ENCODE measurements around the gene PLVAP.

Gene PLVAP, protein sequence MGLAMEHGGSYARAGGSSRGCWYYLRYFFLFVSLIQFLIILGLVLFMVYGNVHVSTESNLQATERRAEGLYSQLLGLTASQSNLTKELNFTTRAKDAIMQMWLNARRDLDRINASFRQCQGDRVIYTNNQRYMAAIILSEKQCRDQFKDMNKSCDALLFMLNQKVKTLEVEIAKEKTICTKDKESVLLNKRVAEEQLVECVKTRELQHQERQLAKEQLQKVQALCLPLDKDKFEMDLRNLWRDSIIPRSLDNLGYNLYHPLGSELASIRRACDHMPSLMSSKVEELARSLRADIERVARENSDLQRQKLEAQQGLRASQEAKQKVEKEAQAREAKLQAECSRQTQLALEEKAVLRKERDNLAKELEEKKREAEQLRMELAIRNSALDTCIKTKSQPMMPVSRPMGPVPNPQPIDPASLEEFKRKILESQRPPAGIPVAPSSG

DNA sequence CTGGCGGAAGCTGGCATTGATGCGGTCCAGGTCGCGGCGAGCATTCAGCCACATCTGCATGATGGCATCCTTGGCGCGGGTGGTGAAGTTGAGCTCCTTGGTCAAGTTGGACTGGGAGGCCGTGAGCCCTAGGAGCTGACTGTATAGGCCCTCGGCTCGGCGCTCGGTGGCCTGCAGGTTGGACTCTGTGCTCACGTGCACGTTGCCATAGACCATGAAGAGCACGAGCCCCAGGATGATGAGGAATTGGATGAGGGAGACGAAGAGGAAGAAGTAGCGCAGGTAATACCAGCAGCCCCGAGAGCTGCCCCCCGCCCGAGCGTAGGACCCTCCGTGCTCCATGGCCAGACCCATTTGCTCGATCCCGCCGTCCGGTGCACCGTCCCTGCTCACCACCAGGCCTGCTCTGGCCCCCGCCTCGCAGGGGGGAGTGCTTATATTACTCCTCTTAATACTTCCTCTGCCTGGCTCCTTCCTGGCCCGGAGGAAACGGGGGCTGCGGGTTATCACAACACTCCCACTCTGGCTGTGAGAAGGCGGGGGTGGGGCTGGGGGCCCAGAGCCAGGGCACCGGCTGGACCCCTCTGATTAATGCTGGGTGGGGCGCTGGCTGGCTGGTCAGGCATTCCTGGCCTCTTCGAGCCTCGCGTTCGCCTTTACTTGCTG lies at the start of gene PLVAP:
Gene PLVAP, minus strand, starts transcription at position 408 of the 666 bp plus-strand sequence. Its CDS starts 54 bp downstream, at position 354.
- Mint-ChIP-seq H3K27ac (no peak within 1 kb of the TSS), H3K27me3 (peaks cover 61% of the 10 kb centered on the region), H3K4me1 (peaks cover 4% of the 10 kb centered on the region), H3K4me3 (no peak within 1 kb of the TSS), H3K9me3 (peaks cover 7% of the 10 kb centered on the region), H3K36me3 (peaks cover 4% of the 10 kb centered on the region)
- CTCF ChIA-PET = interaction anchor here (1.3 to 1.5 kb wide), 2 partner anchors 9 to 11 kb away, joined by 3 to 4 read pairs; no protein-coding TSS in a partner anchor
- no peak for DNase-seq

DNA sequence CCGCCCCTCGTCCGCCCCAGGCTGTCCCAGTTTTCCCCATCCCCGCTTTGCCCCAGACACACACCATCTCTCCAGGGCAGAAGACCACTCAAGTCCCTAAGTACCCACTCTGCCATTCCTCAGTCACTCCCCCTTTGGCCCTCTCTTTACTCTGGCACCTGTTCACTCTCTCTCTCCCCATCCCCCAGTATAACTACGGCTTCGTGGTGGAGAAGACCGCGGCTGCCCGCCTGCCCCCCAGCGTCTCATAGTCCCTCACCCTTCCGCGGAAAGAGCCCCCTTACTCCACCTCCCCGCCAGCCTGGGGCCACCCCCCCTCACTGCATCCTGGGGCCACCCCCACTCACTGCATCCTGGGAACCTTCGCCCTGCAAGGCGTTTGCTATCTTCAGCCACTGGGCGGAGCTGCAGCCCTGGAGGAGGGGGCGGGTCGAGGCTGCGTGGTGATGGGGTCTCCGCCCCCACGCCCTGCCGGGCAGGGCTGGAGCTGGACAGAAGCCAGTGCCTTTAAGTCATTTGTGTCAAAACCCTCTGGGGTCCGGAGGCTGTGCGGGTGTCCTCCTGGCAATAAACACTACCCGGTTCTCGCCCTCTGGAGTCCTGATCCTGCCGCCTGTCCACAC lies 47.7 kb upstream of the PLVAP start:
- H3K36me3 Mint-ChIP-seq = peaks cover 12% of the 10 kb centered on the region
- H3K27ac Mint-ChIP-seq = no peak overlapping the region
- no peak overlapping the region for H3K4me3 Mint-ChIP-seq
- no peaks in the 10 kb centered on the region for H3K27me3 Mint-ChIP-seq
- DNase-seq = peak; percentile 60
- H3K9me3 Mint-ChIP-seq = no peaks in the 10 kb centered on the region
- H3K4me1 Mint-ChIP-seq = peaks cover 22% of the 10 kb centered on the region
- CTCF ChIA-PET = interaction anchor here (1.0 to 1.4 kb wide), 2 partner anchors 8 to 21 kb away, joined by 4 read pairs; no protein-coding TSS in a partner anchor

DNA sequence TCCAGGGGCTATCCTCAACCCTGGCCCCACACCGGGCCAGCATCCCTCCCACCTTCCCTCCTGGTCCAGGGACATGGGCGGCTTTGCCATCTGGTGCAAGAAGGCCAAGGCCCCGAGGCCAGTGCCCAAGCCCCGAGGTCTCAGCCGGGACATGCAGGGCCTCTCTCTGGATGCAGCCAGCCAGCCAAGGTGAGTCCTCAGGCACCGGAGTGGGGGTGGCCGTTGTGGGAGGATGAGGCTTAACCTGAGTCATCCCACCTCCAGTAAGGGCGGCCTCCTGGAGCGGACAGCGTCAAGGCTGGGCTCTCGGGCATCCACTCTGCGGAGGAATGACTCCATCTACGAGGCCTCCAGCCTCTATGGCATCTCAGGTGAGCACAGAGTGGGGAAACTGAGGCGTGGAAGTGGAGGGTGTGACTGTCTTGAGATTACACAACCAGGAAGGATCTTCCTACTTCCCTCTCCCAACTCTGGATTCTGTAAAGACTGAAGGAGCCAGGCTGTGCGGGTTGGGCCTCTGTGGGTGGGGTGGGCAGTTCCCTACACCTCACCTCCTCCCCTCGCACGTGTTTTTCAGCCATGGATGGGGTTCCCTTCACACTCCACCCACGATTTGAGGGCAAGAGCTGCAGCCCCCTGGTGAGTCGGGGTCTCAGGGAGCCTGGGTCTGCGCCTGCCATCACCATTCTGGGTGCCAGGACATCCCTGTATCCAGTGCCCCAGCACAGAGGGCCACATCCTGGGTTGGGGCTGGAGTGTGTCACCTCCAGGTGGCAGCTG lies 46.5 kb upstream of the PLVAP start:
- H3K4me1 Mint-ChIP-seq = peaks cover 33% of the 10 kb centered on the region
- H3K9me3 Mint-ChIP-seq = no peaks in the 10 kb centered on the region
- H3K36me3 Mint-ChIP-seq = peaks cover 12% of the 10 kb centered on the region
- no peak for DNase-seq
- CTCF ChIA-PET = no interaction called here
- no peaks in the 10 kb centered on the region for H3K27me3 Mint-ChIP-seq
- H3K27ac Mint-ChIP-seq = no peak overlapping the region
- H3K4me3 Mint-ChIP-seq = no peak overlapping the region

DNA sequence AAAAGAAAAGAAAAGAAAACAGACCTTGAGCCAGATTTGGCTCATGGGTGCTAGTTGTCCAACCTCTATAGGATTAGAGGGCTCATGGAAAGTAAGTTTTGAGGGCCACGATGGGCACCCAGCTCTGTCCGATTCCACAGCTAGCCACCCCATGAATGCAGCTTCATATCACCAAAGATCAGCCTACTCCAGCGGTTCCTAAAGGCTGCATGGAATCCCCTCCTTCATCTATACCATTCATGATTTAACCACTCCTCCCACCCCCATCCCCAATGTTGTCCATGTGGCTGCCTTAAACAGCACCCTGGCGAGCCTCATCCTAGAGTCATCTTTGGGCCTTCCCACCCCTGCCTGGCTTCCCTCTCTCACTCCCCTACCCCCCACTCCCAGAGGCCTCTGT lies 44.8 kb upstream of the PLVAP start:
- Mint-ChIP-seq H3K36me3 (peaks cover 17% of the 10 kb centered on the region), H3K9me3 (no peaks in the 10 kb centered on the region), H3K4me1 (peaks cover 34% of the 10 kb centered on the region), H3K27ac (no peak overlapping the region), H3K4me3 (no peak overlapping the region), H3K27me3 (no peaks in the 10 kb centered on the region)
- DNase-seq = no peak
- CTCF ChIA-PET = interaction anchor here (0.9 kb wide), 1 partner anchor 43 kb away, joined by 3 read pairs; no protein-coding TSS in a partner anchor

DNA sequence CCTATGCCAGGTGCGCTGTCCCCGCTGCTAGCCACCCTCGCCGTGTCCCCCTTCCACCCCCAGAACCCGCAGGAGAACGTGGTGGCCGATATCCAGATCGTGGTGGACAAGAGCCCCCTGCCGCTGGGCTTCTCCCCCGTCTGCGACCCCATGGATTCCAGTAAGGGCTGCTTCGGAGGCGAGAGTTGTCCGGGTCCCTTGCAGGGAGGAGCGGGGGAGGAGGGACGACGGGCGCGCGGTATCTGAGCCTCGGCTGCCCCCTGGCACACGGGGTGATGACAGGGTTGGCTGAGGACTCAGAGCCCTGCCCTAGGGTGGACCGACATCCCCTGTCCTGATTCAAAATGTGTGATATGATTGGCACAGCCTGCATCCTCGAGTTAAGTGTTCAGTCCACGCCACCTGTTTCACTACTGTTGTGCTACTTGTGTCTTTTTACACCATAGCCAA lies 43.4 kb upstream of the PLVAP start:
- peak overlapping the region; percentile 90 for H3K4me3 Mint-ChIP-seq

DNA sequence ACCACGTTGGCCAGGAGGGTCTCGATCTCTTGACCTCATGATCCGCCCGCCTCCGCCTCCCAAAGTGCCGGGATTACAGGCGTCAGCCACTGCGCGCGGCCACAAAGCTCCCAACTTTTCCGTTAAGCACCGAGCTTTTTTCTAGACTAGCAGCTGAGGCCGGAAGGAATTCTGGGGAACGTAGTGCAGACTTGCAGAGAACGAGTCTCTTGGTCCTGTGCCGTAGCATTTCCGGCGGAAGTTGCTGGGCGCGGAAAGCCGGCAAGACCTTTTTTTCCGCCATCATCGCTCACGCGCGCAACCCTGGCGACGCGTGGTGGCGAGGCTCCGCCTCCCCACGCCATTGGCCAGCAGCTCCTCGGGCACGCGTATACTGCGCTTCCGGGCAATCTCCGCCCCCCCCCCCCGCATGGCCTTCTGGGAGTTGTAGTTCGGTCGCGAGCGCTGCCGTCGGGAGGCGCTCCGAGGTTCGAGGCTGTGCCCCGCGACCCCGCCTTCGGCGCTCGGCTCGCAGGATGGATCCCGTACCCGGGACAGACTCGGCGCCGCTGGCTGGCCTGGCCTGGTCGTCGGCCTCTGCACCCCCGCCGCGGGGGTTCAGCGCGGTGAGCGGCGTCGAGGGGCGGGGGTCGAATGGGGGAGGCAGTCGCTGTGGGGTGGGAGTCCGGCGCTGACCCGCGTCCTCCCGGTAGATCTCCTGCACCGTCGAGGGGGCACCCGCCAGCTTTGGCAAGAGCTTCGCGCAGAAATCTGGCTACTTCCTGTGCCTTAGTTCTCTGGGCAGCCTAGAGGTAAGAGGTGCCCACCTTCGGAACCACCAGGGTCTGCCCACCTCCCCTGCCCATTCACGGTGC lies 42.7 kb upstream of the PLVAP start, which contains the start of gene MVB12A:
Gene MVB12A, plus strand, starts transcription at position 427 of the 854 bp plus-strand sequence. Its CDS starts 89 bp downstream, at position 516.
- Mint-ChIP-seq H3K9me3 (no peaks in the 10 kb centered on the region), H3K27me3 (no peaks in the 10 kb centered on the region), H3K36me3 (peaks cover 28% of the 10 kb centered on the region), H3K4me3 (peak within 1 kb of the TSS; percentile 90), H3K4me1 (peaks cover 36% of the 10 kb centered on the region), H3K27ac (peak within 1 kb of the TSS; percentile 91)
- peak; percentile 97 for DNase-seq
- CTCF ChIA-PET = interaction anchor here (0.6 to 1.1 kb wide), 6 partner anchors 11 to 76 kb away, joined by 3 to 4 read pairs (median 4); partner anchors contain the start of gene BST2

More for the DNA sequence above, 43.4 kb upstream of the PLVAP start:
- Mint-ChIP-seq H3K4me1 (peaks cover 36% of the 10 kb centered on the region), H3K36me3 (peaks cover 22% of the 10 kb centered on the region), H3K27me3 (no peaks in the 10 kb centered on the region), H3K9me3 (no peaks in the 10 kb centered on the region), H3K27ac (peak overlapping the region; percentile 85)
- CTCF ChIA-PET = interaction anchor here (1.0 to 1.1 kb wide), 2 partner anchors 10 to 17 kb away, joined by 3 to 4 read pairs; no protein-coding TSS in a partner anchor
- peak; percentile 47 for DNase-seq

DNA sequence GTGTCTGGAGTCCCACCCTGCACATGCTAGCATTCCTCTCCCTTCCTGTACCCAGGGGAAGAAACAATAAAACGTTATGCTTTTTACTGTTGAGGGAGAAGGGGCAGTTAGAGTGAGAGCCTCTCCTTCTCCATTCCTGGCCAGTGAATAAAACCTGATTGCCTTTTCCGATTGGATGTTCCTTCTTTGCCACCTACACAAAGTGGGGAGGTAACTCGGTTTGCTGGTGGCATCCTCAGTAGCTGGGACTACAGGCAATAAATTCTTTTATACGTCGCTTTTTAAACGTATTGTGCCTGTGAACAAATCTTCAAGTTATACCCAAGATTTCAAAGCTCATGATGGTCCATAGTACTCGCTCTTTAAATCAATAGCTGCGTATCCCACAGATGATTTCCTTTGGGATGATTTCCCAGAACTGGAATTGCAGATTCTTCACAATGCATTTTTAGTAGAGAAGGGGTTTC lies 42.0 kb upstream of the PLVAP start:
- no peaks in the 10 kb centered on the region for H3K9me3 Mint-ChIP-seq
- peaks cover 30% of the 10 kb centered on the region for H3K36me3 Mint-ChIP-seq
- H3K27ac Mint-ChIP-seq = peak overlapping the region; percentile 91
- DNase-seq = no peak
- H3K27me3 Mint-ChIP-seq = no peaks in the 10 kb centered on the region
- peak overlapping the region; percentile 90 for H3K4me3 Mint-ChIP-seq
- CTCF ChIA-PET = interaction anchor here (0.9 to 1.1 kb wide), 5 partner anchors 11 to 77 kb away, joined by 3 to 4 read pairs (median 4); partner anchors contain the start of gene BST2
- H3K4me1 Mint-ChIP-seq = peaks cover 30% of the 10 kb centered on the region

DNA sequence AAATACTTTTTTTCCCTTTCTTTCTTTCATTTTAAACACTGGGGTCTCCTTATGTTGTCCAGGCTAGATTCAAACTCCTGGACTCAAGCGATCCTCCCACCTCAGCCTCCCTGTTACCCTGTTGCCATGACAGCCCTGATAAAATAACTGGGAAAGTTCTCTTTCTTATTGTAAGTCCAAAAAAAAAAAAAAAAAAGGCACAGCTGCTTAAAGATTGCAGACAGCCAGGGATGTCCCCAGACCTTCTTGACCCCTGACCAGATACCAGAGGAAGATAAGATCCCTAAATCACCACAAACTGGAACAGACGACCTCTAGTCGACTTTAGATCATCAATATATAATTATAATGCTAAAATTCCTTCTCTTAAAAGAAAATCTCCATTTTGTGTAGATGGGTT lies 41.6 kb upstream of the PLVAP start:
- H3K9me3 Mint-ChIP-seq = no peaks in the 10 kb centered on the region
- DNase-seq = no peak
- peaks cover 29% of the 10 kb centered on the region for H3K36me3 Mint-ChIP-seq
- H3K27me3 Mint-ChIP-seq = no peaks in the 10 kb centered on the region
- CTCF ChIA-PET = interaction anchor here (0.9 kb wide), 1 partner anchor 77 kb away, joined by 4 read pairs; no protein-coding TSS in a partner anchor
- peaks cover 28% of the 10 kb centered on the region for H3K4me1 Mint-ChIP-seq
- H3K4me3 Mint-ChIP-seq = peak overlapping the region; percentile 90
- peak overlapping the region; percentile 91 for H3K27ac Mint-ChIP-seq

DNA sequence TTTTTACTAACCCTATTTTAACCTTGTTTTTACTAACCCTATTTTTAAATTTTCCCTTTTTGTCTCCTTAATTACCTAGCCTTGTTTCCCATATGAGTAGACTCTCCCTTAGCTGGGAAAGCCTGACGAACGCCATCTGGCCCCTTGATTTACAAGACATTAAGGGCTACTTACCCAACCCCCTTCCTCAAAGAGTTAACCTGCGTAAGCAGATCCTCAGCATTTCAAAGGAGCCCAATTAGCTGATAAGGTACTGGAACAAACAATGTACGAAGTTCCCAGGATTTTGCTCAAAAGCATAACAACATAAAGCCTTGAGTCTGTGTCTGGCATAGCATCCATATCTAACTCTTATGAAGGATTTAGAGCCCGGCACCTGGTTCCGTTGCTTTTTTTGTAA lies 38.0 kb upstream of the PLVAP start:
- DNase-seq = no peak
- H3K27ac Mint-ChIP-seq = peak overlapping the region; percentile 33
- no peaks in the 10 kb centered on the region for H3K9me3 Mint-ChIP-seq
- CTCF ChIA-PET = no interaction called here
- H3K4me1 Mint-ChIP-seq = peaks cover 32% of the 10 kb centered on the region
- peaks cover 35% of the 10 kb centered on the region for H3K36me3 Mint-ChIP-seq
- H3K27me3 Mint-ChIP-seq = no peaks in the 10 kb centered on the region
- H3K4me3 Mint-ChIP-seq = no peak overlapping the region

DNA sequence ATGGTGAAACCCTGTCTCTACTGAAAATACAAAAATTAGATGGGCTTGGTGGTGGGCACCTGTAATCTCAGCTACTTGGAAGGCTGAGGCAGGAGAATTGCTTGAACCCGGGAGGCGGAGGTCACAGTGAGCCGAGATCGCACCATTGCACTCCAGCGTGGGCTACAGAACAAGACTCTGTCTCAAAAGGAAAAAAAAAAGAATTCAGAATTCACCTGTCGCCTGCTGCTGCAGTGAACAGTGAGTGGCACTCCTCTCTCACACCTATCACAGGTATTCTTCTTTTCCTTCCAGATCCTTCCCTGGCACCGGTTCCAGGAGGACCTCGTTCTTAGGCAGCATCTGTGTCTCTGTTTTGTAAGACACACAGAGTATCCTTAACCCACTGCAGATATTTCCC lies 37.0 kb upstream of the PLVAP start:
- H3K27ac Mint-ChIP-seq = no peak overlapping the region
- H3K36me3 Mint-ChIP-seq = peaks cover 35% of the 10 kb centered on the region
- no peaks in the 10 kb centered on the region for H3K27me3 Mint-ChIP-seq
- no peaks in the 10 kb centered on the region for H3K9me3 Mint-ChIP-seq
- CTCF ChIA-PET = no interaction called here
- no peak for DNase-seq
- H3K4me1 Mint-ChIP-seq = peaks cover 29% of the 10 kb centered on the region
- no peak overlapping the region for H3K4me3 Mint-ChIP-seq

DNA sequence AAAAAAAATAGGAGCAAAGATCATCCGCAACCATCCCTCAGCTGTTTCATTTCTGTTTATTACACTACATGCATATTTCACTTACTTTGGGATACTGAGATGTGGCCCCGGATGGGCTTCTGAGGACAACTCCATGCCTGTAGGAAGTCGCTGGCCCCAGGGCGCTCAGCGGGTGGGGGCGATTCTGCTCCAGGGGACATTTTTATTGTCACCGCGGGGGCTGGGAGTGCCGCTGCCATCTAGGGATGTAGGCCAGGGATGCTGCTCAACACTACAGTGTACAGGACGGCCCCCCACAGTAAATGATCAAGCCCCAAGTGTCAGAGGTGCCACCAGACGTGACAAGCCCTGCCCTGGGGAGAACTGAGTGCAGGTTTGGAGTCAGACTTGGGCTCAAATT lies 34.7 kb upstream of the PLVAP start:
- Mint-ChIP-seq H3K4me1 (peaks cover 37% of the 10 kb centered on the region), H3K27ac (no peak overlapping the region), H3K4me3 (no peak overlapping the region), H3K36me3 (peaks cover 33% of the 10 kb centered on the region), H3K9me3 (no peaks in the 10 kb centered on the region), H3K27me3 (no peaks in the 10 kb centered on the region)
- CTCF ChIA-PET = no interaction called here
- DNase-seq = no peak

DNA sequence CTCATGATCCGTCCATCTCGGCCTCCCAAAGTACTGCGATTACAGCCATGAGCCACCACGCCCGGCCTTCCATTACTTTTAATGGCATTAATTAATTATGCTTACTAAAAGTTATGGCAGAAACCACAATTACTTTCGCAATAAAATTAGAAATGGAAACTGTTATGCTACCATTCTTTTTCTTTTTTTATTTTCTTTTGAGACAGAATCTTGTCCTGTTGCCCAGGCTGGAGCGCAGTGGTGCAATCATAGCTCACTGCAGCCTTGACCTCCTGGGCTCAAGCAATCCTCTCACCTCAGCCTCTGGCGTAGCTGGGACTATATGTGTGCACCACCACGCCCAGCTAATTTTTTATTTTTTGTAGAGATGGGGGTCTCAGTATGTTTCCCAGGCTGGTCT lies 32.8 kb upstream of the PLVAP start:
- no peaks in the 10 kb centered on the region for H3K27me3 Mint-ChIP-seq
- peaks cover 27% of the 10 kb centered on the region for H3K36me3 Mint-ChIP-seq
- CTCF ChIA-PET = no interaction called here
- peaks cover 45% of the 10 kb centered on the region for H3K4me1 Mint-ChIP-seq
- H3K27ac Mint-ChIP-seq = no peak overlapping the region
- H3K4me3 Mint-ChIP-seq = no peak overlapping the region
- DNase-seq = no peak
- no peaks in the 10 kb centered on the region for H3K9me3 Mint-ChIP-seq

DNA sequence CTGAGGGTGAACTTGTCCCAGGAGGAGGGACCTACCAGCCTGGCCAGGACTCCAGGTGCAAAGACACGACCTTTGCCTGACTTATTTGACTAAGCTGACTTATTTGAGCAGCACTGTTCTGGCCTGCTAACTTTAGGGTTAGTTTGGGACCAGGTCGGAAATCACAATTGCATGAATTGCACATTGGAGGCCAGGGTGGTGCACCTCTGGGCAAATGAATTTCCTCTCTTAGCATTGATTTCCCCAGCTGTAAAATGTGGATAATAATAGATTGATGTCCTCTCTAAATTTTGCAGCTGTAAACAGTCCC lies 29.7 kb upstream of the PLVAP start:
- peak overlapping the region; percentile 94 for H3K4me3 Mint-ChIP-seq
- no peak for DNase-seq
- H3K9me3 Mint-ChIP-seq = no peaks in the 10 kb centered on the region
- H3K36me3 Mint-ChIP-seq = peaks cover 24% of the 10 kb centered on the region
- no peaks in the 10 kb centered on the region for H3K27me3 Mint-ChIP-seq
- peak overlapping the region; percentile 97 for H3K27ac Mint-ChIP-seq
- peaks cover 56% of the 10 kb centered on the region for H3K4me1 Mint-ChIP-seq
- CTCF ChIA-PET = interaction anchor here (1.9 kb wide), 1 partner anchor 42 kb away, joined by 5 read pairs; the partner anchor contains the start of gene TMEM221
